Pulmonary artery endothelial cell (primary cell): ENCODE data around the gene AP1B1. TPM values are rescaled to one million over a fixed set of nuclear protein-coding genes. Genes with fewer than 3 reads are reported as not detected.

ENCODE experiments used
- DNase-seq: peaks from one replicate; pipeline ENCODE4 v3.0.0-alpha.2; 2011; ENCODE audit warnings: low read depth, low spot score
- total RNA-seq: library from RNA; depleted of rRNA; stranded (reverse); fragments of >200 nt; gene quantifications from 2 replicates; pipeline ENCODE4 v1.2.3, GENCODE V29; 2014

Gene AP1B1
- total RNA-seq, 1 donor from 2014 or later, result 132 TPM

GRCh38 chr22:29300807-29301601 lies 87.4 kb downstream of the AP1B1 start:
- no peak for DNase-seq

DNA sequence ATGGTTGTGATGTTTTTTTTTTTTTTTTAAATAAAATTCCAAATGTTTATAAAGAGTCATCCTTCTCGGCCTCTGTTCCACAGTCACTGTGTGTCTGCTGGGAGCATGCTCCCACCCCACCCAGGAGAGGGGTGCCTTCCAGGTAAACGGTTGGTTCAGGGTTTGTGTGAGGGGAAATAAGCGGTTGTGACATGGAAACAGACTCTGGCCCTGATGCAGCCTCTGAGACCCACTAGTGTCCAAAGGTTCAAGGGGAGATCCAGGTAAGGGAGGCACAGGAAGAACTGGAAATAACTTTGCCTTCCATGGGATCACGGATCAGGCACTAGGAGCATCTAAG lies 87.9 kb downstream of the AP1B1 start:
- DNase-seq, result no peak

GRCh38 chr22:29299136-29299900 lies 89.1 kb downstream of the AP1B1 start:
- DNase-seq, result no peak

GRCh38 chr22:29298641-29299040 lies 89.7 kb downstream of the AP1B1 start:
- no peak for DNase-seq

DNA sequence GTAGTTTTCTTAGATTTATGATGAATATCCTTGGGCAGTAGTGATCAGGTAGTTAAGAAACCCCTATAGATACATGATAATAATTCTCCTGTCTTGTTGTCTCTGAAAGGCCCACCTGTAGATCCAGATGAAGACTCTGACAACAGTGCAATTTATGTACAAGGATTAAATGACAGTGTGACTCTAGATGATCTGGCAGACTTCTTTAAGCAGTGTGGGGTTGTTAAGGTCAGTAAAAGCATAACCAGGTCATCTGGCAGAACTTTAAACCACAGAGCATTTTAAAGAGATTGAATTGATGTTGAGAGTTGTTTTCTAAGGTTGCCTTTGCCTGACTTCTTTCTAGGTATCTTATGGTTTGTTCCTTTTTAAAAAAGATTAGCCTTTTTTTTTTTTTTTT lies 96.0 kb downstream of the AP1B1 start:
- no peak for DNase-seq

DNA sequence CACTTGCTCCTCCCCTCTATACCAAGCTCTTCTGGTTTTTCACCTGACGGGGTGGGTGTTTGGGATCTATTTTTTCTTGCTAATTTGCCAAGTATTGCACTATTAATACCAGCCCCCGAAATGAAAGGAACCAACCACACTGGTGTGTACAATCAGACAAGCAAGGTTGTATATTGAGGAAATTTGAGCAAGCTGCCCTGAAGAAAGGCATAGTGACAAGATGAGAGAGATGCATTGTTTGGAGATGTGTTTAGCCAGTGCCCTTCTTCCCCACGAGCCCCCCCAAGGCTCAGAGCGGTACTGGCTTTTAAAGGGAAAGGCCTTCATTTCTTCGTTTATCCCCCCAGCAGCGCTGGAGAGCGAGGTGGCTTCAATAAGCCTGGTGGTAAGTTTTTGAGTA lies 97.2 kb downstream of the AP1B1 start:
- DNase-seq, result no peak

DNA sequence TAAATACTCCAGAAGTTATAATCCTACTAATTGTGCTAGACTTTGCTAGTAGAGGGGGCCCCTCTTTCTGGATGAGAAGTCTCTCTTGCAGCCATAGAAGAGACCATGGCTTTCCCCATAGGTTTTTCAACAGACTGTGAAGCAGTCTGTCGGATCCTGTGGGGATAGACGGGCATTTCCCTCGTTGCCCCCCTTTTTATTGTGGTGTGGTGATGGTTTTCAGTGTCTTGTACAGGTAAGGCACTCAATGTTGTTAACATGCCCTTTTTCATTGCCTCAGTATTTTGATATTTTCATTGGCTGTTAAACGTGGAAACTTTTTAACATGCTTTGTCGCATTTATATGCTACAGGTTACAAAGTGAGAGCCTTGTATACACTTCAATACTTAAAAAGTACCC lies 98.3 kb downstream of the AP1B1 start:
- no peak for DNase-seq

DNA sequence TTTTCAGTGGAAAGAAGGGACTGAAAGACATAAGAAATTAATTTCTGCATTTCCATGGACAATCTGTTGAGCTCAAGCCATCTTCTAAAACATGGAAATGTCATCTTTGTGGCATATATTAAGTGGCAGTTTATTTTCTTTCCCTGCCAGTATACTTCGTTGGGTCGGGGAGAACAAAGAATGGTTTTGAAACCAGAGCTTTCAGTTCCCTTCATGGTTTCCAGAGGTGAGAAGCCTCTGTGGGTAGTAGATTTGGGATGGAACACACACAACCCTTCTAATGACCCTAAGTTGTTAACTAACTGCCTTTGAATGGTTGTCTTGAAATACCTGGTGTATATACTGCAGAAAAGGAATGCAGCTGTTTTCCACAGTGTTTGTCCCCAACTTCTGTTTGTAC lies 99.5 kb downstream of the AP1B1 start:
- DNase-seq, result no peak

DNA sequence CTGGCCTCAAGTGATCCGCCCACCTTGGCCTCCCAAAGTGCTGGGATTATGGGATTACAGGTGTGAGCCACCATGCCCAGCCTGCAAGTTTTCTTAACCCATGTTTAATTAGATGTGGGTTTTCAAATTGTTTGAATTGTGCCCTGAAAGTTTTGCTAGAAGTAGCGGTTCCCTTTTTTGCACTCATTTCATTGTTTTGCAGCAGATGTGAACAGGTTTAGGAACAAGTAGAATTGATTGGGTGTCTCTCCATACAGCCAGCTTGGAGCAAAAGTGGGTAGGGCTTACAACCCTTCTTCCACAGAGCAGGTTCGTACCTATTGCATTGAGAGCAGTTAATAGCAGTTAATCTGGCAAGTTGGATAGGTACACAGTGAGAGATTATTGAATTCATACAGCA lies 104.2 kb downstream of the AP1B1 start:
- no peak for DNase-seq

DNA sequence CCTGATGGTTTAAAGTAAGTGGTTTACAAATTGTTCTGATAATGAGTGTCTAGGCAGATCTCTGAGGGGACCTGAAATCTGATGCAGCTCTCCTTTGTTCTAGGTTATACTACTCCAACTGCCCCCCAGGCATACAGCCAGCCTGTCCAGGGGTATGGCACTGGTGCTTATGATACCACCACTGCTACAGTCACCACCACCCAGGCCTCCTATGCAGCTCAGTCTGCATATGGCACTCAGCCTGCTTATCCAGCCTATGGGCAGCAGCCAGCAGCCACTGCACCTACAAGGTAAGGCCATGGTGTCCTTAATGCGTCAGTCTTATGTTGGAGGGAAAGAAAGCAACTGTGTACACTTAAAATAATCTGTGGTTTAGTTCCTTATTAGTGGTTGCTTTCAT lies 110.4 kb downstream of the AP1B1 start:
- DNase-seq, result no peak

Other genes starting within 250 kb of the AP1B1 start
- not detected in 2 replicates for gene EMID1, start 182.7 kb downstream of the AP1B1 start, total RNA-seq
- 18.9 and 21.6 TPM in 2 replicates for gene RHBDD3, start 120.6 kb downstream of the AP1B1 start, total RNA-seq
- gene EWSR1, start 120.3 kb downstream of the AP1B1 start, total RNA-seq, result 220 TPM in 2 replicates
- 16.5 and 22.4 TPM in 2 replicates for gene GAS2L1, start 81.9 kb downstream of the AP1B1 start, total RNA-seq
- gene RASL10A, start 72.9 kb downstream of the AP1B1 start, total RNA-seq, result 0.25 and 0.73 TPM in 2 replicates
- gene RFPL1, start 50.0 kb upstream of the AP1B1 start, total RNA-seq, result not detected in 2 replicates
- 1.1 and 3.8 TPM in 2 replicates for gene NEFH, start 91.6 kb upstream of the AP1B1 start, total RNA-seq
- gene THOC5, start 165.2 kb upstream of the AP1B1 start, total RNA-seq, result 55.1 and 67.0 TPM in 2 replicates
- 32.6 and 50.2 TPM in 2 replicates for gene NIPSNAP1, start 192.5 kb upstream of the AP1B1 start, total RNA-seq
- 94.1 and 127 TPM in 2 replicates for gene NF2, start 215.1 kb upstream of the AP1B1 start, total RNA-seq